WERI-Rb-1 (cell line): ENCODE results near the gene ATM.

Source experiments
- DNase-seq: peaks from one replicate; pipeline ENCODE4 v3.0.0-alpha.2; 2020
- H3K27ac ChIP-seq: fragments of 250-450 bp; sonication (Bioruptor Pico); 2 replicates; pipeline ENCODE4 v1.5.1; 2020; ENCODE audit warnings: mild to moderate bottlenecking, moderate library complexity
- H3K27me3 ChIP-seq: fragments of 250-450 bp; sonication (Bioruptor Pico); 2 replicates; pipeline ENCODE4 v1.5.1; 2021; ENCODE audit warnings: mild to moderate bottlenecking, low read depth, moderate library complexity; ENCODE audit not compliant: insufficient read depth, severe bottlenecking
- H3K36me3 ChIP-seq: fragments of 250-450 bp; sonication (Bioruptor Pico); 2 replicates; pipeline ENCODE4 v1.5.1; 2020; ENCODE audit warnings: mild to moderate bottlenecking, moderate library complexity
- H3K4me3 ChIP-seq: 2 replicates; pipeline ENCODE4 v1.5.1; 2011; ENCODE audit warnings: low read depth, mild to moderate bottlenecking, control low read depth, low read length
- H3K9me3 ChIP-seq: fragments of 250-450 bp; sonication (Bioruptor Pico); 2 replicates; pipeline ENCODE4 v1.5.1; 2021; ENCODE audit warnings: mild to moderate bottlenecking, moderate library complexity; ENCODE audit not compliant: severe bottlenecking
- CTCF ChIP-seq: IDR thresholded peaks from 2 replicates; pipeline ENCODE4 v1.5.1; 2011; ENCODE audit warnings: low read depth, mild to moderate bottlenecking, control low read depth, inconsistent platforms, low read length

The ATM gene

GRCh38 chr11:108199446-108200321, 23.2 kb upstream of the ATM start:
- TF ChIP-seq CTCF, result no peak
- Histone ChIP-seq H3K4me3 (no peak overlapping the region), H3K36me3 (peaks cover 66% of the 10 kb centered on the region), H3K27ac (no peak overlapping the region), H3K27me3 (no peaks in the 10 kb centered on the region), H3K9me3 (no peaks in the 10 kb centered on the region)
- no peak for DNase-seq

- no peak overlapping the region for H3K27ac ChIP-seq
- H3K36me3 ChIP-seq, result peaks cover 64% of the 10 kb centered on the region
- H3K9me3 ChIP-seq, result peaks cover 6% of the 10 kb centered on the region
- no peak for TF ChIP-seq CTCF
- H3K4me3 ChIP-seq, result no peak overlapping the region
- no peak for DNase-seq
- H3K27me3 ChIP-seq, result no peaks in the 10 kb centered on the region
Measured at GRCh38 chr11:108203075-108203474, 19.8 kb upstream of the ATM start.

GRCh38 chr11:108204376-108204775, 18.5 kb upstream of the ATM start:
- peaks cover 6% of the 10 kb centered on the region for H3K9me3 ChIP-seq
- H3K36me3 ChIP-seq, result peaks cover 64% of the 10 kb centered on the region
- H3K4me3 ChIP-seq, result no peak overlapping the region
- H3K27me3 ChIP-seq, result no peaks in the 10 kb centered on the region
- DNase-seq, result no peak
- H3K27ac ChIP-seq, result no peak overlapping the region
- no peak for TF ChIP-seq CTCF

GRCh38 chr11:108204929-108205499, 17.9 kb upstream of the ATM start:
- peaks cover 6% of the 10 kb centered on the region for H3K9me3 ChIP-seq
- no peak overlapping the region for H3K4me3 ChIP-seq
- H3K36me3 ChIP-seq, result peaks cover 63% of the 10 kb centered on the region
- no peaks in the 10 kb centered on the region for H3K27me3 ChIP-seq
- TF ChIP-seq CTCF, result no peak
- DNase-seq, result no peak
- no peak overlapping the region for H3K27ac ChIP-seq

- Histone ChIP-seq H3K9me3 (peaks cover 6% of the 10 kb centered on the region), H3K4me3 (no peak overlapping the region), H3K27ac (no peak overlapping the region), H3K36me3 (peaks cover 69% of the 10 kb centered on the region), H3K27me3 (no peaks in the 10 kb centered on the region)
- no peak for DNase-seq
- TF ChIP-seq CTCF, result no peak
Measured at GRCh38 chr11:108206171-108206570, 16.7 kb upstream of the ATM start.
